Measurements from ENCODE around the gene MCRIP2. TPM values are rescaled to one million over a fixed set of nuclear protein-coding genes. Genes with fewer than 3 reads are reported as not detected.

The MCRIP2 gene
- total RNA-seq, 4 donors from 2014 or later, result 2.6 to 62.0 (median 17.0) TPM

DNA sequence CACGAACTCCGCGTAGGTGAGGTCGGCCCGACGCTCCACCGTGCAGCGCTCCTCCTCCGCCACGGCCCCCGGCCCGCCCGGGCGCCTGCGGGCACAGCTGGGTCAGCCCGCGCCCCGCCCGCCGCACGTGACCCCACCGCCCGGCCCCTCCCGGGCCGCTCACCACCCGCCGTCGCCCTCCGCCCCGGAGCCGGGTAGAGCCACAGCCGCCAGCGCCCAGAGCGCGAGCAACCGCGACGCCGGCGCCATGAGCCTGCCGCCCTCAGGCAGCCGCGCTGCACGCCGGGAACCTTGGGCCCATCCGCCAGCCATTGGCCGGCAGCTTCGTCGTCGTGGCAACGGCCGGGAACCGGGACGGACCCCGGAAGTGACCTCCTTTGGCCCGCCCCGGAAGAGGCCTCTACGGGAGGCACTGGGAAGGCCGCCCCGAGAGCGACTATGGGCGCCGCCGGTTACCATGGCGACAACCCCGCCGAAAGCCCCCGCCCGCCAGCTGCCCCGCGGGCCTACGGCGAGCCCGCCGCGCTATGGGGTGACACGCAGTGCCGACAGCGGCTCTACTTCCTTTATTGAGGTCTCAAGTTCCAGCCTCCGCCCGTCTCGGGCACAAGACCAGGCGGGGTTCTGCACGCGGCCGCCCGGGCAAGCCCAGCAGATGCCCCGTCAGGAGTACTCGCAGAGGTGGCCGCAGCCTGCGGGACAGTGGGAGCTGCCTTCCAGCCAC, 42.6 kb downstream of the MCRIP2 start, which contains the start of gene JMJD8:
JMJD8 (minus strand) TSS at position 264 of the 724 bp plus-strand sequence; CDS start at position 249, 15 bp downstream.
- intact Hi-C loops (cut with DNase I; ENCODE audit: low total_unique reads), result no loop called here
- peak within 1 kb of the TSS; percentile 34 to 70 for H3K27ac ChIP-seq
- H3K9me3 ChIP-seq, result no peaks in the 10 kb centered on the region
- no peaks in the 10 kb centered on the region for H3K36me3 ChIP-seq
- no peaks in the 10 kb centered on the region for H3K27me3 ChIP-seq
- H3K4me3 ChIP-seq, result peak within 1 kb of the TSS; percentile 46 to 48
- TF ChIP-seq, protein P1, sequence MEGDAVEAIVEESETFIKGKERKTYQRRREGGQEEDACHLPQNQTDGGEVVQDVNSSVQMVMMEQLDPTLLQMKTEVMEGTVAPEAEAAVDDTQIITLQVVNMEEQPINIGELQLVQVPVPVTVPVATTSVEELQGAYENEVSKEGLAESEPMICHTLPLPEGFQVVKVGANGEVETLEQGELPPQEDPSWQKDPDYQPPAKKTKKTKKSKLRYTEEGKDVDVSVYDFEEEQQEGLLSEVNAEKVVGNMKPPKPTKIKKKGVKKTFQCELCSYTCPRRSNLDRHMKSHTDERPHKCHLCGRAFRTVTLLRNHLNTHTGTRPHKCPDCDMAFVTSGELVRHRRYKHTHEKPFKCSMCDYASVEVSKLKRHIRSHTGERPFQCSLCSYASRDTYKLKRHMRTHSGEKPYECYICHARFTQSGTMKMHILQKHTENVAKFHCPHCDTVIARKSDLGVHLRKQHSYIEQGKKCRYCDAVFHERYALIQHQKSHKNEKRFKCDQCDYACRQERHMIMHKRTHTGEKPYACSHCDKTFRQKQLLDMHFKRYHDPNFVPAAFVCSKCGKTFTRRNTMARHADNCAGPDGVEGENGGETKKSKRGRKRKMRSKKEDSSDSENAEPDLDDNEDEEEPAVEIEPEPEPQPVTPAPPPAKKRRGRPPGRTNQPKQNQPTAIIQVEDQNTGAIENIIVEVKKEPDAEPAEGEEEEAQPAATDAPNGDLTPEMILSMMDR (IDR thresholded peaks at IDR 0.05), result peak in 1 of 4 experiments; percentile 30
- peak; percentile 32 to 49 for TF ChIP-seq POLR2A (IDR thresholded peaks at IDR 0.05)
- peaks cover 3 to 37% of the 10 kb centered on the region in 2 donors for H3K4me1 ChIP-seq
- DNase-seq, result peak; percentile 95 to 97

DNA sequence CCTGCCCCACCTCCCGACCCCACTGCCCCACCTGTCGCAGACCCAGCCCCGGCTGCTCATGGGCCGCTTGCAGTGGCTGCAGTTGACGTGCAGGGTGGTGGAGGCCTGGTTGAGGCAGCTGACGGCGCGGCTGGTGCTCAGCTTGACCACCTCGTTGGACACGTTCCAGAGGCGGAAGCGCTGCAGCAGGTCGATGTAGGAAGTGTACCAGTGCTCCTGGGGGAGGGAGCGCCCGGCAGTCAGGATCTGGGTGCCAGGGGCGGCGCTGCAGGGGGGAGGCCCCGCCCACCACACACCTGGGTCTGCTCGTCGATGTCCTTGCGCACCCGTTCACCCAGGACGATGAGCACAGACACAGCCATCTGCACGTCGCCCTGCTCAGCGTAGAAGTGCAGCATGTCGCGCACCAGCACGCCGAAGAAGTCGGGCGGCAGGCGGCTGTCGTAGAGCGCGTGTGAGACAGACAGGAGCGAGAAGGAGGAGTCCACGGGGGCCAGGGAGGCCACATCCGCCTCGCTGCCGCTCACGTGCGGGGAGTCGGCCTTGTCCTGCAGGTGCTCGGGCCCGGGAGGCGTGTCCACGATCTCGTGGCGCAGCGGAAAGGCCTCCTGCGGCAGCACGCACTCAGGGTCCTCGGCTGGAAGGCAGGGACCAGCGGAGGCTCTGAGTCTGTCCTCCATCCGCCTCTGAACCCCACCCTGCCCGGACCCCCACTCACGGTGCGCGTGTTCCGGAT, 43.5 kb downstream of the MCRIP2 start:
- peak overlapping the region in 1 of 2 donors; percentile 70 for H3K27ac ChIP-seq
- no peaks in the 10 kb centered on the region for H3K27me3 ChIP-seq
- H3K36me3 ChIP-seq, result no peaks in the 10 kb centered on the region
- peak overlapping the region; percentile 46 to 48 for H3K4me3 ChIP-seq
- intact Hi-C loops (cut with DNase I; ENCODE audit: low total_unique reads), result no loop called here
- H3K9me3 ChIP-seq, result no peaks in the 10 kb centered on the region
- DNase-seq, result peak in 1 of 2 donors; percentile 43
- TF ChIP-seq, protein P1 (IDR thresholded peaks at IDR 0.05), result no peak
- no peak for TF ChIP-seq POLR2A (IDR thresholded peaks at IDR 0.05)
- peaks cover 7 to 43% of the 10 kb centered on the region in 2 donors for H3K4me1 ChIP-seq

DNA sequence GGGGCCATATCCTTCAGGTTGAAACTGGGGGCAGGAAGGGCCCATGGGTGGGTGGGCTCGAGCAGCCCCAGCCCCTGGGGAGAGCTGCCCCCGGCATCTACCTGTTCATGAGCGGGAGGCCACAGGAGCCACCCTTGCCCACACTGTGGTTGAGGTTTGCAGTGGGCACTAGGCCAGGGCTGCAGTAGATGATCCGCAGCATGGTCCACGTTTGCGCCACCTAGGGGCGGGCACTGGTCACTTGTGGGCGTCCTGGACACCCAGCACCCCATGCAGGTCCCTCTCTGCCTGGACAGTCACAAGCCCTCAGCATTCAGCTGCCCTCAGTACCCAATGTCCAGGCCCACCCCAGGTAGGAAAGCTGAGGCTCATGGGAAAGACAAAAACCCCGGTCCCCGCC, 44.3 kb downstream of the MCRIP2 start:
- no peaks in the 10 kb centered on the region for H3K36me3 ChIP-seq
- intact Hi-C loops (cut with DNase I; ENCODE audit: low total_unique reads), result no loop called here

DNA sequence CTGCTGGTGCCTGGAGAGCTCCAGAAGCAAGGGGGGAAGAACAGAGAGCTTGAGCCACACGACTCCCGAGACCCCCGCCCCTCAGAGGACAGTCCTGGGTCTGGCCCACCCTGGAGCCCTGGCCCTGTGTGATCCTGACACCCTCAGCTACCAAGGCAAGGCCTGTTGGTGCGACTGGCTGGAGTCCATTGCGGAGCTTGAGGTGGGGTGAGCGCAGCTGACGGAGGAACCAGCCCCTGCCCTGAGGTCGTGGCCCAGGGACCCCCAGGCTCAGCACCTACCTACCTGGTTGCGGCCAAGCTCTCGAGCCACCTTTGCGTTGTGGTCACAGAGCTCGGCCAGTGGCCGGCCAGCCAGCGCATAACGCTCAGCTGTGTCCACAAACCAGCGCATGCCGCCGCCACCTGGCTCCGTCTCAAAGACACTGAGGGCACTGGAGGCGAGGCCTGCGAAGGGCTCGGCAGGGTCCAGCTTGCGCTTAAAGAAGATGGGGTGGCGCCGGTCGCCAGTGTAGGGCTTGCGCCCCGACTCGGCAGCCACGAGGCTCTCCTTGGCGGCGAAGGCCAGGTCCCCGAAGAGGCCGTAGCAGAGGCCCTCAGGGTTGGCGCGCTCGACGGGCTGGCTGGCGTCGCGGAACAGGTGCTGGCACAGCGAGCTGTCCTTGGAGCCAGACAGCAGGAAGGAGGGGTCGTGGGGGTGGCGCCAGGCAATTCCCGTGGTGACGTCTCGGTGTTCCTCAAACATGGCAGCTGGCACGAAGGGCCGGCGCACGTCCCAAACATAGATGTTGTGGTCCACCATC, 45.0 kb downstream of the MCRIP2 start:
- intact Hi-C loops (cut with DNase I; ENCODE audit: low total_unique reads), result no loop called here
- H3K27ac ChIP-seq, result no peak overlapping the region
- no peaks in the 10 kb centered on the region for H3K9me3 ChIP-seq
- H3K4me3 ChIP-seq, result no peak overlapping the region
- H3K36me3 ChIP-seq, result no peaks in the 10 kb centered on the region
- no peak for TF ChIP-seq POLR2A (IDR thresholded peaks at IDR 0.05)
- TF ChIP-seq, protein P1 (IDR thresholded peaks at IDR 0.05), result no peak
- peaks cover 7 to 35% of the 10 kb centered on the region in 2 donors for H3K4me1 ChIP-seq
- H3K27me3 ChIP-seq, result no peaks in the 10 kb centered on the region
- DNase-seq, result no peak

More for the DNA sequence above, 44.3 kb downstream of the MCRIP2 start:
- DNase-seq, result no peak
- peaks cover 7 to 42% of the 10 kb centered on the region in 2 donors for H3K4me1 ChIP-seq
- TF ChIP-seq, protein P1 (IDR thresholded peaks at IDR 0.05), result no peak
- TF ChIP-seq POLR2A (IDR thresholded peaks at IDR 0.05), result no peak
- H3K27me3 ChIP-seq, result no peaks in the 10 kb centered on the region
- no peak overlapping the region for H3K4me3 ChIP-seq
- no peak overlapping the region for H3K27ac ChIP-seq
- H3K9me3 ChIP-seq, result no peaks in the 10 kb centered on the region
